ENCODE measurements around the gene THSD1. TPM values are rescaled to one million over a fixed set of nuclear protein-coding genes. Genes with fewer than 3 reads are reported as not detected.
A peak's percentile ranks its signal among the peaks of the same experiment; 100 is the strongest.

Gene THSD1
- total and polyA plus RNA-seq, 2 experiments from 2014 or later, result 11.6 to 12.0 TPM

- peak overlapping the region; percentile 82 for H3K4me3 ChIP-seq
- TF ChIP-seq EZH2phosphoT487 (IDR thresholded peaks at IDR 0.05; ENCODE audit: insufficient read depth, low read depth), result no peak
- H3K9ac ChIP-seq, result peak overlapping the region; percentile 77; the same call in 1 of the 2 replicates
- H3K27ac ChIP-seq, result no peak overlapping the region
- no peaks in the 10 kb centered on the region for H3K9me3 ChIP-seq (ENCODE audit: low read depth)
- H3K4me1 ChIP-seq (ENCODE audit: insufficient read depth), result peaks cover 13% of the 10 kb centered on the region
- peak overlapping the region; percentile 80 for H2AFZ ChIP-seq
- H3K36me3 ChIP-seq (ENCODE audit: low read depth), result no peaks in the 10 kb centered on the region
- DNase-seq, result no peak
- no peaks in the 10 kb centered on the region for H3K27me3 ChIP-seq (replicated peaks; ENCODE audit: insufficient read depth)
- no peaks in the 10 kb centered on the region for H3K9me2 ChIP-seq (ENCODE audit: insufficient read depth)
- peaks cover 16% of the 10 kb centered on the region for H3K79me2 ChIP-seq (ENCODE audit: insufficient read depth)
- H4K20me1 ChIP-seq (ENCODE audit: insufficient read depth), result no peaks in the 10 kb centered on the region
- peaks cover 9% of the 10 kb centered on the region for H3F3A ChIP-seq (ENCODE audit: insufficient read depth)
- H3K4me2 ChIP-seq (ENCODE audit: unreplicated experiment), result peak overlapping the region; percentile 94
- 38 to 39% methylated on average over 4 of the region's 4 CpGs for WGBS, 2 experiments (ENCODE audit: low coverage in 1 of 2, low lambda C conversion rate in 2 of 2, missing lambda C conversion rate in 2 of 2)
- in situ Hi-C loops (cut with MboI), result no loop called here
These were observed 657 bp upstream of the THSD1 start for GRCh38 chr13:52406629-52407028.

GRCh38 chr13:52405369-52405766, 604 bp downstream of the THSD1 start:
- no peaks in the 10 kb centered on the region for H3K27me3 ChIP-seq (replicated peaks; ENCODE audit: insufficient read depth)
- H3K79me2 ChIP-seq (ENCODE audit: insufficient read depth), result peaks cover 16% of the 10 kb centered on the region
- H3K9me2 ChIP-seq (ENCODE audit: insufficient read depth), result no peaks in the 10 kb centered on the region
- no peaks in the 10 kb centered on the region for H3K9me3 ChIP-seq (ENCODE audit: low read depth)
- in situ Hi-C loops (cut with MboI), result no loop called here
- DNase-seq, result peak; percentile 42
- no peaks in the 10 kb centered on the region for H3K36me3 ChIP-seq (ENCODE audit: low read depth)
- peak overlapping the region; percentile 82 for H3K4me3 ChIP-seq
- H3K4me2 ChIP-seq (ENCODE audit: unreplicated experiment), result peak overlapping the region; percentile 94
- no peak overlapping the region for H3K27ac ChIP-seq
- 5 to 6% methylated on average over 14 of the region's 14 CpGs for WGBS, 2 experiments (ENCODE audit: low coverage in 1 of 2, low lambda C conversion rate in 2 of 2, missing lambda C conversion rate in 2 of 2)
- H4K20me1 ChIP-seq (ENCODE audit: insufficient read depth), result no peaks in the 10 kb centered on the region
- H3K4me1 ChIP-seq (ENCODE audit: insufficient read depth), result peaks cover 6% of the 10 kb centered on the region; the same call in 1 of the 2 replicates
- H3K9ac ChIP-seq, result peak overlapping the region; percentile 77
- H2AFZ ChIP-seq, result peak overlapping the region; percentile 80
- no peaks in the 10 kb centered on the region for H3F3A ChIP-seq (ENCODE audit: insufficient read depth)
- TF ChIP-seq EZH2 (IDR thresholded peaks at IDR 0.05; ENCODE audit: insufficient read depth, poor library complexity, severe bottlenecking) (no peak), EZH2phosphoT487 (IDR thresholded peaks at IDR 0.05; ENCODE audit: insufficient read depth, low read depth) (no peak)

- H2AFZ ChIP-seq, result no peak overlapping the region
- no peak overlapping the region for H3K27ac ChIP-seq
- TF ChIP-seq EZH2phosphoT487 (IDR thresholded peaks at IDR 0.05; ENCODE audit: insufficient read depth, low read depth) (no peak), EZH2 (IDR thresholded peaks at IDR 0.05; ENCODE audit: insufficient read depth, poor library complexity, severe bottlenecking) (no peak)
- no peaks in the 10 kb centered on the region for H3K9me2 ChIP-seq (ENCODE audit: insufficient read depth)
- no peak overlapping the region for H3K4me3 ChIP-seq
- WGBS, 2 experiments (ENCODE audit: low coverage in 1 of 2, low lambda C conversion rate in 2 of 2, missing lambda C conversion rate in 2 of 2), result 100% methylated on average over 1 of the region's 1 CpG
- no peaks in the 10 kb centered on the region for H3K27me3 ChIP-seq (replicated peaks; ENCODE audit: insufficient read depth)
- H3K79me2 ChIP-seq (ENCODE audit: insufficient read depth), result peaks cover 9% of the 10 kb centered on the region
- DNase-seq, result peak; percentile 19
- H3K9me3 ChIP-seq (ENCODE audit: low read depth), result no peaks in the 10 kb centered on the region
- no peak overlapping the region for H3K4me2 ChIP-seq (ENCODE audit: unreplicated experiment)
- no peaks in the 10 kb centered on the region; the same call in 1 of the 2 replicates for H3K36me3 ChIP-seq (ENCODE audit: low read depth)
- no peak overlapping the region for H3K9ac ChIP-seq
- in situ Hi-C loops (cut with MboI), result no loop called here
- no peaks in the 10 kb centered on the region for H4K20me1 ChIP-seq (ENCODE audit: insufficient read depth)
- peaks cover 5% of the 10 kb centered on the region; the same call in 1 of the 2 replicates for H3K4me1 ChIP-seq (ENCODE audit: insufficient read depth)
- H3F3A ChIP-seq (ENCODE audit: insufficient read depth), result no peaks in the 10 kb centered on the region
These were observed 6.3 kb downstream of the THSD1 start for GRCh38 chr13:52399708-52400107.

- WGBS, 2 experiments (ENCODE audit: low coverage in 1 of 2, low lambda C conversion rate in 2 of 2, missing lambda C conversion rate in 2 of 2), result 33% methylated on average over 2 of the region's 2 CpGs
- TF ChIP-seq EZH2 (IDR thresholded peaks at IDR 0.05; ENCODE audit: insufficient read depth, poor library complexity, severe bottlenecking), result no peak
- TF ChIP-seq EZH2phosphoT487 (IDR thresholded peaks at IDR 0.05; ENCODE audit: insufficient read depth, low read depth), result no peak
- Histone ChIP-seq H3K27ac (no peak overlapping the region), H3K4me1 (ENCODE audit: insufficient read depth) (no peaks in the 10 kb centered on the region), H2AFZ (no peak overlapping the region), H3K9me2 (ENCODE audit: insufficient read depth) (no peaks in the 10 kb centered on the region), H3K27me3 (replicated peaks; ENCODE audit: insufficient read depth) (no peaks in the 10 kb centered on the region), H3F3A (ENCODE audit: insufficient read depth) (no peaks in the 10 kb centered on the region), H4K20me1 (ENCODE audit: insufficient read depth) (no peaks in the 10 kb centered on the region), H3K4me2 (ENCODE audit: unreplicated experiment) (no peak overlapping the region), H3K9ac (no peak overlapping the region), H3K79me2 (ENCODE audit: insufficient read depth) (peaks cover 2% of the 10 kb centered on the region), H3K9me3 (ENCODE audit: low read depth) (no peaks in the 10 kb centered on the region), H3K4me3 (no peak overlapping the region), H3K36me3 (ENCODE audit: low read depth) (no peaks in the 10 kb centered on the region; the same call in 1 of the 2 replicates)
- in situ Hi-C loops (cut with MboI), result no loop called here
- no peak for DNase-seq
These were observed 6.9 kb downstream of the THSD1 start for GRCh38 chr13:52399046-52399445.

GRCh38 chr13:52395704-52396103, 10.3 kb downstream of the THSD1 start:
- H3F3A ChIP-seq (ENCODE audit: insufficient read depth), result no peaks in the 10 kb centered on the region
- no peaks in the 10 kb centered on the region for H3K79me2 ChIP-seq (ENCODE audit: insufficient read depth)
- H3K9ac ChIP-seq, result no peak overlapping the region
- TF ChIP-seq EZH2phosphoT487 (IDR thresholded peaks at IDR 0.05; ENCODE audit: insufficient read depth, low read depth) (no peak), EZH2 (IDR thresholded peaks at IDR 0.05; ENCODE audit: insufficient read depth, poor library complexity, severe bottlenecking) (no peak)
- H3K9me2 ChIP-seq (ENCODE audit: insufficient read depth), result no peaks in the 10 kb centered on the region
- H3K4me3 ChIP-seq, result no peak overlapping the region
- no peak for DNase-seq
- H3K9me3 ChIP-seq (ENCODE audit: low read depth), result no peaks in the 10 kb centered on the region
- H3K4me1 ChIP-seq (ENCODE audit: insufficient read depth), result no peaks in the 10 kb centered on the region
- no peak overlapping the region for H3K4me2 ChIP-seq (ENCODE audit: unreplicated experiment)
- H2AFZ ChIP-seq, result no peak overlapping the region
- in situ Hi-C loops (cut with MboI), result no loop called here
- 84 to 85% methylated on average over 4 of the region's 4 CpGs for WGBS, 2 experiments (ENCODE audit: low coverage in 1 of 2, low lambda C conversion rate in 2 of 2, missing lambda C conversion rate in 2 of 2)
- no peaks in the 10 kb centered on the region; the same call in 1 of the 2 replicates for H3K36me3 ChIP-seq (ENCODE audit: low read depth)
- no peaks in the 10 kb centered on the region for H3K27me3 ChIP-seq (replicated peaks; ENCODE audit: insufficient read depth)
- no peaks in the 10 kb centered on the region for H4K20me1 ChIP-seq (ENCODE audit: insufficient read depth)
- H3K27ac ChIP-seq, result no peak overlapping the region

All from GM23248 (cell line).